ENCODE results near the gene ABHD12B.

DNA sequence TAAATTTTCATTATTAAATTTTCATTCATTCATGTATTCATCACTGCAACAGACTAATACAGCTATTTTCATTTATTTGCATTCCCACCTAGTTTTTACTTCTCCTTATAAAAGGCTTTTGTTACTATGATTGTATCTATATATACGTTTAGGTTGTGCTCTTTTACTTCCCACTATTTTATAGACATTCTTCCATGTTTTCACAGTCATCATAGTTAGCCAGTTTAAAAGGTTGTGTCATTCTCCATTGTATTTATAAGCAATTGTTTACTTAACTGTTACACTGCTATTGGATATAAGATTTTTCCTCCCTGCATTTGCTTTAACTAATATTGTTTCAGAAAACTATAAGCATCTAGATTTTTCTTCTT lies 12.0 kb downstream of the ABHD12B start:
- TF ChIP-seq, protein P1, sequence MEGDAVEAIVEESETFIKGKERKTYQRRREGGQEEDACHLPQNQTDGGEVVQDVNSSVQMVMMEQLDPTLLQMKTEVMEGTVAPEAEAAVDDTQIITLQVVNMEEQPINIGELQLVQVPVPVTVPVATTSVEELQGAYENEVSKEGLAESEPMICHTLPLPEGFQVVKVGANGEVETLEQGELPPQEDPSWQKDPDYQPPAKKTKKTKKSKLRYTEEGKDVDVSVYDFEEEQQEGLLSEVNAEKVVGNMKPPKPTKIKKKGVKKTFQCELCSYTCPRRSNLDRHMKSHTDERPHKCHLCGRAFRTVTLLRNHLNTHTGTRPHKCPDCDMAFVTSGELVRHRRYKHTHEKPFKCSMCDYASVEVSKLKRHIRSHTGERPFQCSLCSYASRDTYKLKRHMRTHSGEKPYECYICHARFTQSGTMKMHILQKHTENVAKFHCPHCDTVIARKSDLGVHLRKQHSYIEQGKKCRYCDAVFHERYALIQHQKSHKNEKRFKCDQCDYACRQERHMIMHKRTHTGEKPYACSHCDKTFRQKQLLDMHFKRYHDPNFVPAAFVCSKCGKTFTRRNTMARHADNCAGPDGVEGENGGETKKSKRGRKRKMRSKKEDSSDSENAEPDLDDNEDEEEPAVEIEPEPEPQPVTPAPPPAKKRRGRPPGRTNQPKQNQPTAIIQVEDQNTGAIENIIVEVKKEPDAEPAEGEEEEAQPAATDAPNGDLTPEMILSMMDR (IDR thresholded peaks at IDR 0.05): no peak
- TF ChIP-seq SIN3A (IDR thresholded peaks at IDR 0.05; ENCODE audit: borderline replicate concordance, insufficient read depth, low read depth, low read length) (no peak), POLR2AphosphoS5 (IDR thresholded peaks at IDR 0.05; ENCODE audit: low read depth, low read length) (no peak)
- TF ChIP-seq, protein P2, sequence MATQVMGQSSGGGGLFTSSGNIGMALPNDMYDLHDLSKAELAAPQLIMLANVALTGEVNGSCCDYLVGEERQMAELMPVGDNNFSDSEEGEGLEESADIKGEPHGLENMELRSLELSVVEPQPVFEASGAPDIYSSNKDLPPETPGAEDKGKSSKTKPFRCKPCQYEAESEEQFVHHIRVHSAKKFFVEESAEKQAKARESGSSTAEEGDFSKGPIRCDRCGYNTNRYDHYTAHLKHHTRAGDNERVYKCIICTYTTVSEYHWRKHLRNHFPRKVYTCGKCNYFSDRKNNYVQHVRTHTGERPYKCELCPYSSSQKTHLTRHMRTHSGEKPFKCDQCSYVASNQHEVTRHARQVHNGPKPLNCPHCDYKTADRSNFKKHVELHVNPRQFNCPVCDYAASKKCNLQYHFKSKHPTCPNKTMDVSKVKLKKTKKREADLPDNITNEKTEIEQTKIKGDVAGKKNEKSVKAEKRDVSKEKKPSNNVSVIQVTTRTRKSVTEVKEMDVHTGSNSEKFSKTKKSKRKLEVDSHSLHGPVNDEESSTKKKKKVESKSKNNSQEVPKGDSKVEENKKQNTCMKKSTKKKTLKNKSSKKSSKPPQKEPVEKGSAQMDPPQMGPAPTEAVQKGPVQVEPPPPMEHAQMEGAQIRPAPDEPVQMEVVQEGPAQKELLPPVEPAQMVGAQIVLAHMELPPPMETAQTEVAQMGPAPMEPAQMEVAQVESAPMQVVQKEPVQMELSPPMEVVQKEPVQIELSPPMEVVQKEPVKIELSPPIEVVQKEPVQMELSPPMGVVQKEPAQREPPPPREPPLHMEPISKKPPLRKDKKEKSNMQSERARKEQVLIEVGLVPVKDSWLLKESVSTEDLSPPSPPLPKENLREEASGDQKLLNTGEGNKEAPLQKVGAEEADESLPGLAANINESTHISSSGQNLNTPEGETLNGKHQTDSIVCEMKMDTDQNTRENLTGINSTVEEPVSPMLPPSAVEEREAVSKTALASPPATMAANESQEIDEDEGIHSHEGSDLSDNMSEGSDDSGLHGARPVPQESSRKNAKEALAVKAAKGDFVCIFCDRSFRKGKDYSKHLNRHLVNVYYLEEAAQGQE (IDR thresholded peaks at IDR 0.05; ENCODE audit: insufficient read depth in 1 of 2, low read depth in 2 of 2, low read length in 1 of 2): no peak

All from Panc1 (cell line).